OCI-LY7 (cell line): ENCODE measurements around the gene IL1RAPL1. TPM values are rescaled to one million over a fixed set of nuclear protein-coding genes. Genes with fewer than 3 reads are reported as not detected.

Experiments used
- BruUV-seq: library from RNA; stranded (reverse); fragments of 400-500 nt; replicated peaks from 2 replicates; lab custom pipeline; 2021; lab: Mats Ljungman, UMichigan
- CTCF ChIA-PET: fragments of 300-600 bp; sonication (Branson Sonifier 250); formaldehyde crosslinking; loops from one replicate; lab custom pipeline; 2022; ENCODE audit warnings: antibody characterized with exemption; ENCODE audit not compliant: unreplicated experiment; lab: Charles Lee
- POLR2A ChIA-PET: fragments of 300-600 bp; sonication (Branson Sonifier 250); formaldehyde crosslinking; loops from one replicate; lab custom pipeline; 2022; ENCODE audit warnings: antibody characterized with exemption; lab: Charles Lee
- DNase-seq: peaks from one replicate; pipeline ENCODE4 v3.0.0-alpha.2; 2015; ENCODE audit warnings: low spot score
- H2AFZ ChIP-seq: fragments of 200-600 bp; sonication (generic), shearing (Covaris generic); 2 replicates; pipeline ENCODE4 v1.6.1; 2014; ENCODE audit warnings: mild to moderate bottlenecking, antibody characterized with exemption, low read length, moderate library complexity
- H3K27ac ChIP-seq: fragments of 200-600 bp; sonication (generic); 2 replicates; pipeline ENCODE4 v1.5.1; 2014; ENCODE audit warnings: mixed run types, low read depth, mild to moderate bottlenecking, moderate library complexity, low read length, inconsistent platforms; ENCODE audit not compliant: poor library complexity, severe bottlenecking
- H3K36me3 ChIP-seq: fragments of 200-600 bp; sonication (generic); 2 replicates; pipeline ENCODE4 v1.6.1; 2014; ENCODE audit warnings: mild to moderate bottlenecking, antibody characterized with exemption, low read length, moderate library complexity, mixed read lengths; ENCODE audit not compliant: insufficient read depth
- H3K4me1 ChIP-seq: fragments of 200-600 bp; sonication (generic); 2 replicates; pipeline ENCODE4 v1.5.1; 2014; ENCODE audit warnings: mild to moderate bottlenecking, low read length; ENCODE audit not compliant: insufficient read depth, poor library complexity, severe bottlenecking
- H3K4me2 ChIP-seq: fragments of 200-600 bp; sonication (generic); 2 replicates; pipeline ENCODE4 v1.6.1; 2014; ENCODE audit warnings: mild to moderate bottlenecking, low read length
- H3K4me3 ChIP-seq: fragments of 200-600 bp; sonication (generic); 2 replicates; pipeline ENCODE4 v1.5.1; 2014; ENCODE audit warnings: mild to moderate bottlenecking, low read depth, low read length; ENCODE audit not compliant: poor library complexity, severe bottlenecking
- H3K79me2 ChIP-seq: fragments of 200-600 bp; sonication (generic); 2 replicates; pipeline ENCODE4 v1.6.1; 2016; ENCODE audit warnings: low read depth, mild to moderate bottlenecking, low read length, moderate library complexity, mixed read lengths; ENCODE audit not compliant: insufficient read depth
- H3K9me2 ChIP-seq: fragments of 200-600 bp; sonication (generic); 2 replicates; pipeline ENCODE4 v1.6.1; 2016; ENCODE audit warnings: mild to moderate bottlenecking, low read length, mixed read lengths; ENCODE audit not compliant: insufficient read depth
- H3K9me3 ChIP-seq: fragments of 200-600 bp; sonication (generic); 2 replicates; pipeline ENCODE4 v1.6.1; 2014; ENCODE audit warnings: mild to moderate bottlenecking, mixed run types, low read length, mixed read lengths
- H4K20me1 ChIP-seq: fragments of 200-600 bp; sonication (generic); 2 replicates; pipeline ENCODE4 v1.6.1; 2014; ENCODE audit warnings: mild to moderate bottlenecking, antibody characterized with exemption, low read length, moderate library complexity, mixed read lengths; ENCODE audit not compliant: insufficient read depth
- CTCF ChIP-seq: fragments of 200-600 bp; sonication (generic); conservative IDR thresholded peaks from 2 replicates; pipeline ENCODE4 v1.5.1; 2014; ENCODE audit warnings: mild to moderate bottlenecking, antibody characterized with exemption, low read length, moderate library complexity, mixed read lengths
- EZH2phosphoT487 ChIP-seq: fragments of 200-600 bp; sonication (generic); IDR thresholded peaks from 2 replicates; pipeline ENCODE4 v1.6.1; 2018; ENCODE audit warnings: low read depth, borderline replicate concordance, mild to moderate bottlenecking, mixed run types, antibody characterized with exemption, low read length, moderate library complexity, mixed read lengths
- intact Hi-C: fragments of 100-400 bp; cut with micrococcal nuclease; formaldehyde crosslinking; loops from one replicate; pipeline ENCODE4 v1.10.0; 2022; ENCODE audit not compliant: unreplicated experiment
- total RNA-seq, 2 experiments: library from RNA; depleted of rRNA in 1 of 2; stranded (reverse); fragments of >200 nt in 1 of 2; shearing (Covaris generic) in 1 of 2; gene quantifications; 2 replicates each; pipeline ENCODE4 v1.2.3, GENCODE V29; 2014 to 2022

IL1RAPL1 gene
- total RNA-seq, 2 experiments from 2014 or later = not detected

- H3K4me2 ChIP-seq = no peak overlapping the region
- TF ChIP-seq EZH2phosphoT487 (no peak), CTCF (no peak)
- H3K9me2 ChIP-seq = no peaks in the 10 kb centered on the region
- BruUV-seq = no TSS peak
- H3K27ac ChIP-seq = no peak overlapping the region
- H3K79me2 ChIP-seq = no peaks in the 10 kb centered on the region
- ChIA-PET CTCF (no interaction called here), POLR2A (no interaction called here)
- H3K36me3 ChIP-seq = no peaks in the 10 kb centered on the region
- H2AFZ ChIP-seq = no peak overlapping the region
- H3K4me3 ChIP-seq = no peak overlapping the region
- no peaks in the 10 kb centered on the region for H3K4me1 ChIP-seq
- no peaks in the 10 kb centered on the region for H4K20me1 ChIP-seq
- no peak for DNase-seq
- intact Hi-C loops = no loop called here
- no peaks in the 10 kb centered on the region for H3K9me3 ChIP-seq
Observed at GRCh38 chrX:29941287-29941686, 1354.0 kb downstream of the IL1RAPL1 start.

GRCh38 chrX:29947225-29947624, 1360.0 kb downstream of the IL1RAPL1 start:
- BruUV-seq = no TSS peak
- POLR2A ChIA-PET = no interaction called here

More at GRCh38 chrX:29947225-29947624, 1360.0 kb downstream of the IL1RAPL1 start:
- no peak for DNase-seq
- no peak for TF ChIP-seq CTCF
- no peak for TF ChIP-seq EZH2phosphoT487
- intact Hi-C loops = no loop called here
- Histone ChIP-seq H3K79me2 (no peaks in the 10 kb centered on the region), H3K36me3 (no peaks in the 10 kb centered on the region), H3K4me2 (no peak overlapping the region), H3K4me1 (no peaks in the 10 kb centered on the region), H3K4me3 (no peak overlapping the region), H3K9me2 (no peaks in the 10 kb centered on the region), H2AFZ (no peak overlapping the region), H3K27ac (no peak overlapping the region), H4K20me1 (no peaks in the 10 kb centered on the region), H3K9me3 (no peaks in the 10 kb centered on the region)
- CTCF ChIA-PET = no interaction called here
